Measurements from ENCODE around the gene CENPK.
"Not testable (repeated sequence)": the region's sequence is repeated elsewhere in the genome, so short reads cannot be mapped to it uniquely, and the experiment has no call there.

Gene CENPK

GRCh38 chr5:65562731-65563701 is at the start of gene CENPK, which contains the start of gene PPWD1:
Gene CENPK, minus strand, starts transcription at chr5:65563168. Its CDS starts 8,261 bp downstream, at chr5:65554907.
Gene PPWD1, plus strand, starts transcription at chr5:65563296. Its CDS starts 15 bp downstream, at chr5:65563311.
- DNase-seq (ENCODE audit: low spot score), result peak; percentile 98

GRCh38 chr5:65612298-65612907 is 49.4 kb upstream of the CENPK start:
- no peak for DNase-seq (ENCODE audit: low spot score)

- no peak for DNase-seq (ENCODE audit: low spot score)
Observed at GRCh38 chr5:65611524-65611923, 48.6 kb upstream of the CENPK start.

GRCh38 chr5:65601761-65602160 is 38.8 kb upstream of the CENPK start:
- DNase-seq (ENCODE audit: low spot score), result not testable (repeated sequence)

GRCh38 chr5:65588694-65589093 is 25.7 kb upstream of the CENPK start:
- DNase-seq (ENCODE audit: low spot score), result peak; percentile 13

- no peak for DNase-seq (ENCODE audit: low spot score)
Observed at GRCh38 chr5:65577141-65577540, 14.2 kb upstream of the CENPK start.

- DNase-seq (ENCODE audit: low spot score), result no peak
Observed at GRCh38 chr5:65570598-65571226, 7.7 kb upstream of the CENPK start.

- no peak for DNase-seq (ENCODE audit: low spot score)
Observed at GRCh38 chr5:65566505-65566904, 3.5 kb upstream of the CENPK start.

GRCh38 chr5:65563777-65564176 is 809 bp upstream of the CENPK start:
- no peak for DNase-seq (ENCODE audit: low spot score)

- no peak for DNase-seq (ENCODE audit: low spot score)
Observed at GRCh38 chr5:65556718-65557117, 6.2 kb downstream of the CENPK start.

GRCh38 chr5:65556181-65556580 is 6.8 kb downstream of the CENPK start:
- no peak for DNase-seq (ENCODE audit: low spot score)

- DNase-seq (ENCODE audit: low spot score), result no peak
Observed at GRCh38 chr5:65555287-65555686, 7.7 kb downstream of the CENPK start.

GRCh38 chr5:65553941-65554340 is 9.0 kb downstream of the CENPK start:
- DNase-seq (ENCODE audit: low spot score), result no peak

- no peak for DNase-seq (ENCODE audit: low spot score)
Observed at GRCh38 chr5:65548281-65548680, 14.7 kb downstream of the CENPK start.

- DNase-seq (ENCODE audit: low spot score), result no peak
Observed at GRCh38 chr5:65546141-65546540, 16.8 kb downstream of the CENPK start.

GRCh38 chr5:65544473-65544872 is 18.5 kb downstream of the CENPK start:
- no peak for DNase-seq (ENCODE audit: low spot score)

- no peak for DNase-seq (ENCODE audit: low spot score)
Observed at GRCh38 chr5:65539827-65540226, 23.1 kb downstream of the CENPK start.

GRCh38 chr5:65535529-65535987 is 27.4 kb downstream of the CENPK start:
- DNase-seq (ENCODE audit: low spot score), result no peak

- DNase-seq (ENCODE audit: low spot score), result no peak
Observed at GRCh38 chr5:65530904-65531303, 32.1 kb downstream of the CENPK start.

- no peak for DNase-seq (ENCODE audit: low spot score)
Observed at GRCh38 chr5:65525726-65526125, 37.2 kb downstream of the CENPK start.

- no peak for DNase-seq (ENCODE audit: low spot score)
Observed at GRCh38 chr5:65512170-65512937, 50.6 kb downstream of the CENPK start.

GRCh38 chr5:65508978-65509377 is 54.0 kb downstream of the CENPK start:
- no peak for DNase-seq (ENCODE audit: low spot score)
